HepG2 (cell line): ENCODE data around the gene PARN. TPM values are rescaled to one million over a fixed set of nuclear protein-coding genes. Genes with fewer than 3 reads are reported as not detected.

ENCODE experiments used
- E2F2 ChIP-seq: sonication (generic); formaldehyde crosslinking; IDR thresholded peaks from 2 replicates; pipeline ENCODE4 v1.4.0; 2020; ENCODE audit warnings: missing genetic modification reagents, borderline replicate concordance
- ETV6 ChIP-seq: sonication (generic); formaldehyde crosslinking; conservative IDR thresholded peaks from 2 replicates; pipeline ENCODE4 v1.4.0; 2020; ENCODE audit warnings: missing genetic modification reagents
- MTA1 ChIP-seq: sonication (generic); formaldehyde crosslinking; IDR thresholded peaks from 2 replicates; pipeline ENCODE4 v1.4.0; 2020; ENCODE audit warnings: missing genetic modification reagents, mild to moderate bottlenecking, borderline replicate concordance
- REST ChIP-seq, 2 experiments: IDR thresholded peaks; 2 replicates each; pipeline ENCODE4 v1.6.1; 2011 to 2012; ENCODE audit warnings: low read length in 2 of 2, borderline replicate concordance in 1 of 2, low read depth in 1 of 2, mild to moderate bottlenecking in 1 of 2, moderate library complexity in 1 of 2
- TOE1 ChIP-seq: sonication (generic); formaldehyde crosslinking; IDR thresholded peaks from 2 replicates; pipeline ENCODE4 v1.4.0; 2020; ENCODE audit warnings: mild to moderate bottlenecking, missing genetic modification reagents
- ZBTB14 ChIP-seq: sonication (generic); formaldehyde crosslinking; IDR thresholded peaks from 2 replicates; pipeline ENCODE4 v1.4.0; 2020; ENCODE audit warnings: missing genetic modification reagents
- ZBTB21 ChIP-seq: sonication (generic); formaldehyde crosslinking; IDR thresholded peaks from 2 replicates; pipeline ENCODE4 v1.4.0; 2020; ENCODE audit warnings: missing genetic modification reagents
- ZNF24 ChIP-seq: fragments of 450-650 bp; IDR thresholded peaks from 2 replicates; pipeline ENCODE4 v1.6.1; 2017; ENCODE audit warnings: antibody characterized with exemption, mild to moderate bottlenecking
- ZNF451 ChIP-seq: sonication (generic); formaldehyde crosslinking; IDR thresholded peaks from 2 replicates; pipeline ENCODE4 v1.5.0; 2020; ENCODE audit warnings: mild to moderate bottlenecking, missing genetic modification reagents
- ZNF512B ChIP-seq: sonication (generic); formaldehyde crosslinking; IDR thresholded peaks from 2 replicates; pipeline ENCODE4 v1.5.1; 2020; ENCODE audit warnings: missing genetic modification reagents, mild to moderate bottlenecking, borderline replicate concordance
- ZNF878 ChIP-seq: sonication (generic); formaldehyde crosslinking; IDR thresholded peaks from 2 replicates; pipeline ENCODE4 v1.8.1; 2023; ENCODE audit warnings: mild to moderate bottlenecking, missing genetic modification reagents, moderate library complexity
- ZNF891 ChIP-seq: sonication (generic); formaldehyde crosslinking; IDR thresholded peaks from 2 replicates; pipeline ENCODE4 v1.5.0; 2020; ENCODE audit warnings: mild to moderate bottlenecking, missing genetic modification reagents
- polyA plus RNA-seq, 8 experiments: library from polyadenylated mRNA; depleted of rRNA in 3 of 8; stranded (reverse) in 7 of 8; unstranded in 1 of 8; fragments of >200 nt; fragmentation: Illumina TruSeq in 4 of 8; extraction: Trizol in 4 of 8; gene quantifications; 2 replicates each; pipeline versions ENCODE4 v1.2.1 to v1.2.3, GENCODE V29; 2011 to 2016; ENCODE audit warnings: low read depth in 4 of 8, missing spikeins in 1 of 8, mixed read lengths in 1 of 8; ENCODE audit not compliant: insufficient read depth in 1 of 8
- total RNA-seq, 5 experiments: library from RNA; depleted of rRNA; stranded (reverse); fragments of >200 nt; fragmentation: Illumina TruSeq; extraction: Trizol; gene quantifications; 2 replicates each; pipeline ENCODE4 v1.2.3, GENCODE V29; 2016; ENCODE audit warnings: low read depth in 1 of 5
- TF ChIP-seq, protein P1 (sequence below): sonication (generic); formaldehyde crosslinking; IDR thresholded peaks from 2 replicates; pipeline ENCODE4 v1.4.0; 2020; ENCODE audit warnings: mild to moderate bottlenecking, missing genetic modification reagents

The PARN gene
- total and polyA plus RNA-seq, 2 of the 13 experiments (the other 11 are each of a cell fraction or from before 2014, with no cell fraction given) = 13.3 to 47.6 TPM

GRCh38 chr16:14486520-14487303 lies 143.3 kb downstream of the PARN start (continued):
- TF ChIP-seq, protein P1, sequence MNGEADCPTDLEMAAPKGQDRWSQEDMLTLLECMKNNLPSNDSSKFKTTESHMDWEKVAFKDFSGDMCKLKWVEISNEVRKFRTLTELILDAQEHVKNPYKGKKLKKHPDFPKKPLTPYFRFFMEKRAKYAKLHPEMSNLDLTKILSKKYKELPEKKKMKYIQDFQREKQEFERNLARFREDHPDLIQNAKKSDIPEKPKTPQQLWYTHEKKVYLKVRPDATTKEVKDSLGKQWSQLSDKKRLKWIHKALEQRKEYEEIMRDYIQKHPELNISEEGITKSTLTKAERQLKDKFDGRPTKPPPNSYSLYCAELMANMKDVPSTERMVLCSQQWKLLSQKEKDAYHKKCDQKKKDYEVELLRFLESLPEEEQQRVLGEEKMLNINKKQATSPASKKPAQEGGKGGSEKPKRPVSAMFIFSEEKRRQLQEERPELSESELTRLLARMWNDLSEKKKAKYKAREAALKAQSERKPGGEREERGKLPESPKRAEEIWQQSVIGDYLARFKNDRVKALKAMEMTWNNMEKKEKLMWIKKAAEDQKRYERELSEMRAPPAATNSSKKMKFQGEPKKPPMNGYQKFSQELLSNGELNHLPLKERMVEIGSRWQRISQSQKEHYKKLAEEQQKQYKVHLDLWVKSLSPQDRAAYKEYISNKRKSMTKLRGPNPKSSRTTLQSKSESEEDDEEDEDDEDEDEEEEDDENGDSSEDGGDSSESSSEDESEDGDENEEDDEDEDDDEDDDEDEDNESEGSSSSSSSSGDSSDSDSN (CRISPR knock-in tag) = peak; percentile 30
- no peak for TF ChIP-seq ZBTB14 (CRISPR knock-in tag)
- 0 out of 2 replicates have a peak, but pooled peaks have one; percentile 20 for TF ChIP-seq ETV6 (CRISPR knock-in tag)
- peak; percentile 93; the same call in 1 of the 2 replicates for TF ChIP-seq ZNF512B (CRISPR knock-in tag)
- peak; percentile 73 for TF ChIP-seq ZNF891
- no peak for TF ChIP-seq MTA1 (CRISPR knock-in tag)
- TF ChIP-seq ZNF878 (CRISPR knock-in tag) = peak; percentile 98
- 0 out of 2 replicates have a peak, but pooled peaks have one; percentile 51 for TF ChIP-seq ZNF451 (CRISPR knock-in tag)
- 0 out of 2 replicates have a peak, but pooled peaks have one; percentile 46 for TF ChIP-seq E2F2 (CRISPR knock-in tag)
- no peak for TF ChIP-seq ZNF24
- no peak for TF ChIP-seq REST (IDR thresholded peaks at IDR 0.05; ENCODE audit: borderline replicate concordance in 1 of 2, low read depth in 1 of 2, low read length in 2 of 2)
- 0 out of 2 replicates have a peak, but pooled peaks have one; percentile 46 for TF ChIP-seq TOE1 (CRISPR knock-in tag)
- peak; percentile 46 for TF ChIP-seq ZBTB21 (CRISPR knock-in tag)
